SK-N-MC (cell line): ENCODE data around the gene DZIP1L.

Experiments used
- EZH2 ChIP-seq: fragments of 200-600 bp; sonication (generic); IDR thresholded peaks from one replicate; pipeline ENCODE4 v1.6.1; 2017; ENCODE audit warnings: antibody characterized with exemption
- FOXP2 ChIP-seq: optimal IDR thresholded peaks from 2 replicates; pipeline ENCODE3; 2011; ENCODE audit warnings: mild to moderate bottlenecking, moderate library complexity; ENCODE audit not compliant: insufficient read depth; ENCODE audit errors: extremely low read length, control extremely low read depth
- POLR2AphosphoS5 ChIP-seq: IDR thresholded peaks from 2 replicates; pipeline ENCODE4 v1.6.1; 2012; ENCODE audit warnings: mild to moderate bottlenecking, low read depth, low read length, borderline replicate concordance

- TF ChIP-seq POLR2AphosphoS5 (no peak), EZH2 (no peak), FOXP2 (no peak)
Observed at GRCh38 chr3:138081371-138082084, 33.9 kb downstream of the DZIP1L start.
